Femur (tissue), 1 donor: ENCODE measurements around the gene ORC5.
"Not testable (repeated sequence)": the region's sequence is repeated elsewhere in the genome, so short reads cannot be mapped to it uniquely, and the experiment has no call there.

ENCODE experiments used
- DNase-seq: peaks from one replicate; pipeline ENCODE4 v3.0.0-alpha.2; 2017

ORC5 gene

GRCh38 chr7:104207731-104208420, at the start of gene ORC5:
TSS of gene ORC5 (minus strand) at chr7:104208013. CDS start at chr7:104207904, 109 bp downstream.
- peak; percentile 89 for DNase-seq

- DNase-seq = no peak
Measured at GRCh38 chr7:104255616-104256015, 47.8 kb upstream of the ORC5 start.

GRCh38 chr7:104255194-104255593, 47.4 kb upstream of the ORC5 start:
- DNase-seq = no peak

GRCh38 chr7:104254696-104255095, 46.9 kb upstream of the ORC5 start:
- no peak for DNase-seq

- no peak for DNase-seq
Measured at GRCh38 chr7:104252409-104253134, 44.8 kb upstream of the ORC5 start.

- DNase-seq = no peak
Measured at GRCh38 chr7:104242638-104243037, 34.8 kb upstream of the ORC5 start.

- DNase-seq = no peak
Measured at GRCh38 chr7:104241538-104242209, 33.9 kb upstream of the ORC5 start.

GRCh38 chr7:104241135-104241534, 33.3 kb upstream of the ORC5 start:
- DNase-seq = no peak

- peak; percentile 22 for DNase-seq
Measured at GRCh38 chr7:104240401-104240800, 32.6 kb upstream of the ORC5 start.

GRCh38 chr7:104234990-104235389, 27.2 kb upstream of the ORC5 start:
- not testable (repeated sequence) for DNase-seq

GRCh38 chr7:104231054-104232046, 23.5 kb upstream of the ORC5 start:
- peak; percentile 42 for DNase-seq

- DNase-seq = peak; percentile 45
Measured at GRCh38 chr7:104230606-104231005, 22.8 kb upstream of the ORC5 start.

GRCh38 chr7:104228442-104228841, 20.6 kb upstream of the ORC5 start:
- DNase-seq = no peak

- DNase-seq = no peak
Measured at GRCh38 chr7:104225451-104225850, 17.6 kb upstream of the ORC5 start.

- no peak for DNase-seq
Measured at GRCh38 chr7:104217620-104218019, 9.8 kb upstream of the ORC5 start.

GRCh38 chr7:104209063-104209462, 1.2 kb upstream of the ORC5 start:
- DNase-seq = no peak

GRCh38 chr7:104208421-104208780, 588 bp upstream of the ORC5 start:
- no peak for DNase-seq

GRCh38 chr7:104207348-104207730, 474 bp downstream of the ORC5 start:
- no peak for DNase-seq

GRCh38 chr7:104206841-104207240, 972 bp downstream of the ORC5 start:
- no peak for DNase-seq

- DNase-seq = no peak
Measured at GRCh38 chr7:104198673-104199278, 9.0 kb downstream of the ORC5 start.

- no peak for DNase-seq
Measured at GRCh38 chr7:104196161-104196560, 11.7 kb downstream of the ORC5 start.

- DNase-seq = no peak
Measured at GRCh38 chr7:104192434-104192833, 15.4 kb downstream of the ORC5 start.
